HG03457 (cell line): Measurements from ENCODE around the gene AP3S2.
"Not testable (repeated sequence)": the region's sequence is repeated elsewhere in the genome, so short reads cannot be mapped to it uniquely, and the experiment has no call there.

Source experiments
- ATAC-seq: cut with Tn5 transposase; IDR thresholded peaks from one replicate; pipeline ENCODE4 v1.9.1; 2021; ENCODE audit warnings: moderate number of reproducible peaks; ENCODE audit not compliant: unreplicated experiment

AP3S2 gene

GRCh38 chr15:89836267-89837133 is 57.3 kb downstream of the AP3S2 start:
- ATAC-seq, result no peak

- ATAC-seq, result no peak
Measured at GRCh38 chr15:89835176-89835564, 58.6 kb downstream of the AP3S2 start.

GRCh38 chr15:89834465-89835175 is 59.2 kb downstream of the AP3S2 start:
- ATAC-seq, result not testable (repeated sequence)

GRCh38 chr15:89833966-89834365 is 59.8 kb downstream of the AP3S2 start:
- ATAC-seq, result no peak

GRCh38 chr15:89830639-89831038 is 63.2 kb downstream of the AP3S2 start:
- ATAC-seq, result no peak

GRCh38 chr15:89829616-89830440 is 64.0 kb downstream of the AP3S2 start:
- no peak for ATAC-seq

GRCh38 chr15:89829161-89829560 is 64.6 kb downstream of the AP3S2 start:
- ATAC-seq, result no peak

- ATAC-seq, result no peak
Measured at GRCh38 chr15:89828281-89829145, 65.3 kb downstream of the AP3S2 start.

- ATAC-seq, result no peak
Measured at GRCh38 chr15:89827829-89828228, 66.0 kb downstream of the AP3S2 start.

GRCh38 chr15:89826671-89827655 is 66.8 kb downstream of the AP3S2 start:
- ATAC-seq, result no peak

GRCh38 chr15:89825271-89825940 is 68.4 kb downstream of the AP3S2 start:
- no peak for ATAC-seq

- ATAC-seq, result no peak
Measured at GRCh38 chr15:89824607-89824867, 69.3 kb downstream of the AP3S2 start.

GRCh38 chr15:89823836-89824606 is 69.8 kb downstream of the AP3S2 start:
- no peak for ATAC-seq

GRCh38 chr15:89822951-89823711 is 70.7 kb downstream of the AP3S2 start:
- ATAC-seq, result no peak

GRCh38 chr15:89822611-89822950 is 71.2 kb downstream of the AP3S2 start:
- ATAC-seq, result no peak

GRCh38 chr15:89822026-89822425 is 71.8 kb downstream of the AP3S2 start:
- ATAC-seq, result no peak
